Naive B cell (primary cell): ENCODE measurements around the gene ITGB2. TPM values are rescaled to one million over a fixed set of nuclear protein-coding genes. Genes with fewer than 3 reads are reported as not detected.

Experiments used
- polyA plus RNA-seq, 6 donors: library from polyadenylated mRNA; unstranded; fragments of 300-500 nt; fragmentation: Illumina TruSeq; gene quantifications; one replicate each; pipeline ENCODE4 v1.2.3, GENCODE V29; 2021; ENCODE audit warnings: low read depth in 6 of 6

The ITGB2 gene
- polyA plus RNA-seq, 6 donors from 2014 or later, result 220 to 346 (median 303) TPM

Other genes with a start within 250 kb of the ITGB2 start
- not detected for gene KRTAP12-1, start 238.7 kb downstream of the ITGB2 start, polyA plus RNA-seq
- not detected for gene KRTAP10-12, start 223.7 kb downstream of the ITGB2 start, polyA plus RNA-seq
- gene TSPEAR, start 209.3 kb downstream of the ITGB2 start, polyA plus RNA-seq, result not detected
- gene UBE2G2, start 119.1 kb downstream of the ITGB2 start, polyA plus RNA-seq, result 10 to 100 TPM; 53.8 to 72.5 (median 59.5) TPM
- 100 to 1,000 TPM in 1 of 6 donors, 10 to 100 TPM in 5; 71.2 to 100 (median 79.5) TPM for gene SUMO3, start 102.8 kb downstream of the ITGB2 start, polyA plus RNA-seq
- 10 to 100 TPM; 28.1 to 43.5 (median 36.1) TPM for gene PTTG1IP, start 47.2 kb downstream of the ITGB2 start, polyA plus RNA-seq
- gene SLX9, start 19.1 kb upstream of the ITGB2 start, polyA plus RNA-seq, result 10 to 100 TPM in 5 of 6 donors, 1 to 10 TPM in 1; 7.8 to 14.2 (median 12.3) TPM
- 10 to 100 TPM; 19.9 to 63.5 (median 28.7) TPM for gene ADARB1, start 153.7 kb upstream of the ITGB2 start, polyA plus RNA-seq